Endodermal cell (in vitro differentiated cells): Measurements from ENCODE around the gene TEDC2. TPM values are rescaled to one million over a fixed set of nuclear protein-coding genes. Genes with fewer than 3 reads are reported as not detected.

Source experiments
- DNase-seq: peaks from one replicate; pipeline ENCODE4 v3.0.0-alpha.2; 2017
- H3K27ac ChIP-seq: 2 replicates; pipeline ENCODE4 v1.5.1; 2013; ENCODE audit warnings: mild to moderate bottlenecking, low read depth, low read length, moderate library complexity
- H3K27me3 ChIP-seq: 2 replicates; pipeline ENCODE4 v1.6.1; 2013; ENCODE audit warnings: mild to moderate bottlenecking, low read length, moderate library complexity; ENCODE audit not compliant: insufficient read depth, control insufficient read depth, poor library complexity, severe bottlenecking
- H3K36me3 ChIP-seq: 2 replicates; pipeline ENCODE4 v1.7.0; 2013; ENCODE audit warnings: mild to moderate bottlenecking, low read length, moderate library complexity; ENCODE audit not compliant: control insufficient read depth, insufficient read depth
- H3K4me1 ChIP-seq: one replicate; pipeline ENCODE4 v1.7.0; 2013; ENCODE audit warnings: low read length; ENCODE audit not compliant: control insufficient read depth, insufficient read depth
- H3K4me3 ChIP-seq: 2 replicates; pipeline ENCODE4 v1.5.1; 2013; ENCODE audit warnings: mild to moderate bottlenecking, low read length, moderate library complexity
- H3K9ac ChIP-seq: 2 replicates; pipeline ENCODE4 v1.6.1; 2013; ENCODE audit warnings: mild to moderate bottlenecking, low read length, moderate library complexity; ENCODE audit not compliant: poor library complexity, severe bottlenecking; ENCODE audit errors: extremely low read depth
- H3K9me3 ChIP-seq: 2 replicates; pipeline ENCODE4 v1.6.1; 2013; ENCODE audit warnings: mild to moderate bottlenecking, low read length, moderate library complexity; ENCODE audit not compliant: control insufficient read depth
- H3K27ac Mint-ChIP-seq: 2 replicates; pipeline ENCODE4 v1.8.0; 2020; ENCODE audit warnings: mixed read lengths
- H3K27me3 Mint-ChIP-seq: 2 replicates; pipeline ENCODE4 v1.8.0; 2021; ENCODE audit warnings: mild to moderate bottlenecking, mixed read lengths; ENCODE audit not compliant: insufficient read depth
- H3K36me3 Mint-ChIP-seq: 2 replicates; pipeline ENCODE4 v1.8.0; 2020; ENCODE audit warnings: low read depth, mixed read lengths
- H3K4me1 Mint-ChIP-seq: 2 replicates; pipeline ENCODE4 v1.8.0; 2020; ENCODE audit warnings: mixed read lengths
- H3K4me3 Mint-ChIP-seq: 2 replicates; pipeline ENCODE4 v1.8.0; 2020; ENCODE audit warnings: mild to moderate bottlenecking, moderate library complexity, mixed read lengths
- H3K9me3 Mint-ChIP-seq: 2 replicates; pipeline ENCODE4 v1.8.0; 2020; ENCODE audit warnings: mild to moderate bottlenecking, mixed read lengths
- CTCF ChIP-seq: fragments of 200-600 bp; sonication (generic); conservative IDR thresholded peaks from 2 replicates; pipeline ENCODE4 v1.5.0; 2021; ENCODE audit warnings: antibody characterized with exemption, mild to moderate bottlenecking
- WGBS, 2 experiments: methylation state at CpG; one replicate each; pipeline versions ENCODE4 v1.1.5 to v1.1.7; 2013; ENCODE audit warnings: missing lambda C conversion rate in 2 of 2, mixed read lengths in 1 of 2; ENCODE audit not compliant: insufficient coverage in 1 of 2, insufficient read length in 1 of 2; 5-methylcytosine and 5-hydroxymethylcytosine counted together
- total RNA-seq, 2 donors: library from RNA; stranded (reverse); fragmentation: NEBNext Ultra II Directional in 1 of 2; extraction: Animal tissue kit (Norgen Biotek cat#: 25700) in 1 of 2; gene quantifications; 2 replicates in 1 of 2; 3 replicates in 1 of 2; pipeline ENCODE4 v1.2.1, GENCODE V29; 2021

TEDC2 gene
- total RNA-seq, 2 donors from 2014 or later: 44.0 to 57.6 TPM

- H3K4me3 ChIP-seq: no peak overlapping the region
- DNase-seq: no peak
- H3K9me3 Mint-ChIP-seq: no peaks in the 10 kb centered on the region
- H3K27me3 Mint-ChIP-seq: no peaks in the 10 kb centered on the region
- H3K9ac ChIP-seq: no peak overlapping the region
- no peaks in the 10 kb centered on the region for H3K4me1 Mint-ChIP-seq
- H3K4me1 ChIP-seq: no peaks in the 10 kb centered on the region
- 95% methylated on average over 12 to 29 of the region's 29 CpGs for WGBS, 2 experiments
- H3K27ac ChIP-seq: no peak overlapping the region
- TF ChIP-seq CTCF: no peak
- no peaks in the 10 kb centered on the region for H3K27me3 ChIP-seq
- peaks cover 7% of the 10 kb centered on the region for H3K36me3 Mint-ChIP-seq
- no peak overlapping the region for H3K4me3 Mint-ChIP-seq
- H3K36me3 ChIP-seq: peaks cover 3% of the 10 kb centered on the region
- no peak overlapping the region for H3K27ac Mint-ChIP-seq
- no peaks in the 10 kb centered on the region for H3K9me3 ChIP-seq
Observed at GRCh38 chr16:2499890-2500429, 40.1 kb downstream of the TEDC2 start.

- peak; percentile 71 for DNase-seq
- Histone ChIP-seq H3K9me3 (no peaks in the 10 kb centered on the region), H3K4me1 (no peaks in the 10 kb centered on the region), H3K27me3 (no peaks in the 10 kb centered on the region), H3K36me3 (peaks cover 3% of the 10 kb centered on the region), H3K27ac (no peak overlapping the region), H3K4me3 (no peak overlapping the region), H3K9ac (no peak overlapping the region)
- Mint-ChIP-seq H3K36me3 (peaks cover 7% of the 10 kb centered on the region), H3K4me1 (no peaks in the 10 kb centered on the region), H3K27me3 (no peaks in the 10 kb centered on the region), H3K9me3 (no peaks in the 10 kb centered on the region), H3K27ac (no peak overlapping the region), H3K4me3 (no peak overlapping the region)
- TF ChIP-seq CTCF: no peak
- WGBS, 2 experiments: 81 to 92% methylated on average over 14 to 20 of the region's 20 CpGs
Observed at GRCh38 chr16:2500430-2500917, 40.6 kb downstream of the TEDC2 start.

GRCh38 chr16:2500918-2501750 is 41.2 kb downstream of the TEDC2 start:
- H3K4me3 Mint-ChIP-seq: peak overlapping the region; percentile 41
- no peaks in the 10 kb centered on the region for H3K27me3 ChIP-seq
- peak; percentile 97 for DNase-seq
- H3K9me3 Mint-ChIP-seq: no peaks in the 10 kb centered on the region
- H3K27ac Mint-ChIP-seq: no peak overlapping the region
- H3K27ac ChIP-seq: no peak overlapping the region
- no peaks in the 10 kb centered on the region for H3K4me1 Mint-ChIP-seq
- H3K36me3 Mint-ChIP-seq: peaks cover 7% of the 10 kb centered on the region
- H3K4me3 ChIP-seq: peak overlapping the region; percentile 53
- WGBS, 2 experiments: 10 to 44% methylated on average over 7 to 22 of the region's 23 CpGs
- H3K27me3 Mint-ChIP-seq: no peaks in the 10 kb centered on the region
- H3K9ac ChIP-seq: no peak overlapping the region
- no peaks in the 10 kb centered on the region for H3K4me1 ChIP-seq
- peak; percentile 99 for TF ChIP-seq CTCF
- peaks cover 3% of the 10 kb centered on the region for H3K36me3 ChIP-seq
- H3K9me3 ChIP-seq: no peaks in the 10 kb centered on the region
